ENCODE results near the gene NCAPG2.
A peak's percentile ranks its signal among the peaks of the same experiment; 100 is the strongest.
"Not testable (repeated sequence)": the region's sequence is repeated elsewhere in the genome, so short reads cannot be mapped to it uniquely, and the experiment has no call there.

The NCAPG2 gene

DNA sequence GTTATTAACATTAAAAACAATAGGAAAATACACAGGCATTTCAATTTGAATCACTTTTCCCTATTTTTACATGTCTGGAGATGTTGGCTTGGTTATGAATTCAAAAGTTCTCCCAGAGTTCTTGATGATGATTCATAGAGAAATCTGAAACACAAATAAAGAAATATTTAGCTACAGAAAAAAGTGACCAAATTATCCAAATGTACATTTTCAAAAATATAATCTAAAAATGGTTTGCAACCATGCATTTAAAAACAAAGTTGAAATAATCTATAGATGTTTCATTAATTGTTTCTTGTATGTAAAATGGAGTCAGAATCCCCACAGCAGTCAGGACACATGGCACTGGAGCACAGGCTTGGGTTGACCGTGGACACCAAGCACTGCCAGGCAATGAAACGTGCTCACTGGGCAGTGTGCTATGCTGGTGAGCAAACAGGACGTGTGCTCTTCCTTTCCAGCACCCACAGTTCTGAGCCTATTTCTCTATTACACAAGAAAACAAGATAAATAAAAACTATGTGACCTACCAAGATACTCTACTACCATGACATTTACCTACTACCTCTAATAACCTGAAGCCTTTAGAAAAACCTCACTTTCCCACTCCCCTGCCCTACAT lies 72.9 kb downstream of the NCAPG2 start:
- DNase-seq (no peak), ATAC-seq (no peak)
- Mint-ChIP-seq H3K4me3 (no peak overlapping the region), H3K9me3 (no peaks in the 10 kb centered on the region), H3K4me1 (peaks cover 4% of the 10 kb centered on the region), H3K27me3 (no peaks in the 10 kb centered on the region), H3K36me3 (ENCODE audit: low read depth) (peaks cover 46% of the 10 kb centered on the region), H3K27ac (no peak overlapping the region)

DNA sequence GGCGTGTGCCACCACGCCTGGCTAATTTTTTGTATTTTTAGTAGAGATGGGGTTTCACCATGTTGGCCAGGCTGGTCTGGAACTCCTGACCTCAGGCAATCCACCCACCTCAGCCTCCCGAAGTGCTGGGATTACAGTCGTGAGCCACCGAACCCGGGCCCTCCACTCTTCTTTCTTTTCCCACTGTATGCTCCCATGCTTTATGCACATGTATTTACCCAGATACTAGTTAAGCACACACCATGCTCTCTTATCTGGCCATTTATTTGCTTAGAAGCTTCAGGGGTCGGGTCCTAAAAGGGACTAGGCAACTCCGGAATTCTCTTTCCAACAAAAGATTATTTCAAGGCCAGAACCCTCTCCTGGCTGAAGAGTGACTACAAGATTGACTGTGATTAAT lies 78.3 kb downstream of the NCAPG2 start:
- DNase-seq, H3K4me3 Mint-ChIP-seq, ATAC-seq, H3K4me1 Mint-ChIP-seq, H3K9me3 Mint-ChIP-seq, H3K27me3 Mint-ChIP-seq, H3K27ac Mint-ChIP-seq: not testable (repeated sequence)
- peaks cover 47% of the 10 kb centered on the region for H3K36me3 Mint-ChIP-seq (ENCODE audit: low read depth)

DNA sequence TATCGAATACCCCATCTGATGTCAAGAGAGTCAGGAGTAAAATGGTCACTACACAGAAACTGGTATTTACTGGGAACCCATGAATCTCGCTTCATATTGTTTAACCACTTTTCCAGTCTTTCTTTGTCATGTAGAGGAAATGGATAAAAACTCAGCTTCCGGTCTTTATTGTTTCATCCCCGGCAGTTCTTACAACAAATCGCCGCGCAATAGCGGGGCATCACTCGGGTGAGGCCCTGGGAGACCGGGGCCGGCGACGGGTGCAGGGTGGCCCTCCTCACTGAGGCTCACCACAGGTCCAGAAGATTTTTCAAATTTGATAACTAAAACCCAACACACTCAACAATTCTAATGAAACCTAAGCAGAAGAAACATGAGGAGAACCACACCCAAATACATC lies 81.4 kb downstream of the NCAPG2 start:
- H3K27me3 Mint-ChIP-seq: no peaks in the 10 kb centered on the region
- no peak for ATAC-seq

DNA sequence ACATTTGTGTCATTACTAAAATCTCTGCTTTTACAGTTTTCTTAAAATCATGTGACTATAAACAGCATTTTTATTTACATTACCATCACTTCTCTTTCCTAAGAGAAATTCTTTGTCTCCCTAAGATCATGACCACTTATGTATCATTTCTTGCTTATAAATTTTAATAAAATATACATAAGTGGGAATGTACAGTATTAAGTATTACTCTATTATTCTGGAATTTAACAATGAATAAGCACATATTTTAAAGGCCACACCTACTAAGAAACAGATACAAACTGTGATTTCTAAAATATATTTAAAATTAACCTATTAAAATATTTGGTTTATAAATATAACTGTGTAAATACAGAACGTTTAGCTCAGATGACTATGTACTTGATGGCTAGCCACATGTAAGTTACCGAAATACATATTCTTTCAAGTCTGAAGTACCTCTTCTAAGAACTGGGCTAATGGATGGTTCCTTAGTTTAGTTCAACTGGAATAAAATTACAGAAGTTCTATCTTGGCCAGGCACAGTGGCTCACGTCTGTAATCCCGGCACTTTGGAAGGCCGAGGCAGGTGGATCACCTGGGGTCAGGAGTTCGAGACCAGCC lies 83.7 kb downstream of the NCAPG2 start:
- no peak for ATAC-seq
- H3K36me3 Mint-ChIP-seq (ENCODE audit: low read depth): peaks cover 26% of the 10 kb centered on the region
- no peak overlapping the region for H3K4me3 Mint-ChIP-seq
- no peaks in the 10 kb centered on the region for H3K9me3 Mint-ChIP-seq
- H3K4me1 Mint-ChIP-seq: no peaks in the 10 kb centered on the region
- no peak overlapping the region for H3K27ac Mint-ChIP-seq
- H3K27me3 Mint-ChIP-seq: no peaks in the 10 kb centered on the region
- no peak for DNase-seq

More for the DNA sequence above, 81.4 kb downstream of the NCAPG2 start:
- peaks cover 31% of the 10 kb centered on the region for H3K36me3 Mint-ChIP-seq (ENCODE audit: low read depth)
- H3K27ac Mint-ChIP-seq: no peak overlapping the region
- no peaks in the 10 kb centered on the region for H3K4me1 Mint-ChIP-seq
- H3K4me3 Mint-ChIP-seq: no peak overlapping the region
- DNase-seq: no peak
- H3K9me3 Mint-ChIP-seq: no peaks in the 10 kb centered on the region

DNA sequence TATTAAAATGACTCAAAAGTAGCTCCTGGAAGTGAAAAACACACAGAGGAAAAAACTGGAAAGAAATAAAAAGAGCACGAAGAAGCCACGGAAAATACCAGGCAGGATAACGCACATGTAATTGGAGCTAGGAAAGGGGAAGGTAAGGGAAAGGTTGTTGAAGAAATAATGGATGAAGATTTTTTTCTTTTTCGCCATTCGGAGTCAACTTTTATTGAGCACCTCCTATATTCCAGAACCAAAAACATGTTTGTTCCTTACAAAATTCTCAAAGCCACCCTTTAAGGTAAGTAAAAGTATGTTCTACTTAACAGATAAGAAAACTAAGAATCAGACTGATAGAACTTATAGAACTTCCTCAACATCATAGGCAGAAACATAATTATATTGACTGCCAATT lies 84.2 kb downstream of the NCAPG2 start:
- DNase-seq: no peak
- no peak for ATAC-seq
- no peaks in the 10 kb centered on the region for H3K4me1 Mint-ChIP-seq
- H3K4me3 Mint-ChIP-seq: no peak overlapping the region
- H3K9me3 Mint-ChIP-seq: no peaks in the 10 kb centered on the region
- peaks cover 24% of the 10 kb centered on the region for H3K36me3 Mint-ChIP-seq (ENCODE audit: low read depth)
- no peaks in the 10 kb centered on the region for H3K27me3 Mint-ChIP-seq
- H3K27ac Mint-ChIP-seq: no peak overlapping the region

DNA sequence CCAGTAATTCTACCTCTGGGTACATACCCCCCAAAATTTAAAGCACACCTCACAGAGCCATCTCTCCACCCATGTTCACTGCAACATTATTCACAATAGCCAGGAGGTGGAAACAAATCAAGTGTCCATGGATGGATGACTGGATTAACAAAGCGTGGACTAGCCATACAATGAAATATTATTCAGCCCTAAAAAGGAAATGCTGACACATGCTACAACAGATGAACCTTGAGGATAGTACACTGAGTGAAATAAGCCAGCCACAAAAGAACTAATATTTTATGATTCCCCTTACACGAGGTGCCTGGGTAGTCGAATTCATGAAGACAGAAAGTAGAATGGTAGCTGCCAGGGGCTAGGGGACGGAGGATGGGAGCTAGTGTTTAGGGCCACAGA lies 85.9 kb downstream of the NCAPG2 start:
- H3K4me3 Mint-ChIP-seq: no peak overlapping the region
- ATAC-seq: no peak
- no peaks in the 10 kb centered on the region for H3K9me3 Mint-ChIP-seq
- no peak overlapping the region for H3K27ac Mint-ChIP-seq
- no peaks in the 10 kb centered on the region for H3K4me1 Mint-ChIP-seq
- H3K36me3 Mint-ChIP-seq (ENCODE audit: low read depth): peaks cover 20% of the 10 kb centered on the region
- no peak for DNase-seq
- no peaks in the 10 kb centered on the region for H3K27me3 Mint-ChIP-seq

DNA sequence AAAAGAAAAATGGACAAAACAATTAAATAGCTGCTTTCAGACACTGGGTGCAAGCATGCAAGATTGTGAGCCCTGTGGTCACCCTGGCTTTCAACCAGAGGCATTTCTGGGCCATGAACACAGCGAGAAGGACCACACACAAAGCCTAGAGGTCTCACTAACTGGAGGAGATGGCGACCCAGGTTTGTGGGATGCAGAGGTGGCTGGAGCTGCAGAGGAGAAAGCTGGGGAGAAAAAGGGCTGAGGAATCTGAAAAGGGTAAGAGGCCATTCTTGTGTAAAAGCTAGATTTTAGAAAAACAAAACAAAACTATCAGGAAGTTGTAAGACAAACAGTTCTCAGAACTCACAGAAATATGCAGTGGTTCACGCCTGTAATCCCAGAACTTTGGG lies 86.9 kb downstream of the NCAPG2 start:
- DNase-seq (no peak), ATAC-seq (no peak)
- peaks cover 10% of the 10 kb centered on the region for H3K4me1 Mint-ChIP-seq
- peaks cover 14% of the 10 kb centered on the region for H3K36me3 Mint-ChIP-seq (ENCODE audit: low read depth)
- H3K27ac Mint-ChIP-seq: no peak overlapping the region
- no peak overlapping the region for H3K4me3 Mint-ChIP-seq
- no peaks in the 10 kb centered on the region for H3K27me3 Mint-ChIP-seq
- no peaks in the 10 kb centered on the region for H3K9me3 Mint-ChIP-seq

DNA sequence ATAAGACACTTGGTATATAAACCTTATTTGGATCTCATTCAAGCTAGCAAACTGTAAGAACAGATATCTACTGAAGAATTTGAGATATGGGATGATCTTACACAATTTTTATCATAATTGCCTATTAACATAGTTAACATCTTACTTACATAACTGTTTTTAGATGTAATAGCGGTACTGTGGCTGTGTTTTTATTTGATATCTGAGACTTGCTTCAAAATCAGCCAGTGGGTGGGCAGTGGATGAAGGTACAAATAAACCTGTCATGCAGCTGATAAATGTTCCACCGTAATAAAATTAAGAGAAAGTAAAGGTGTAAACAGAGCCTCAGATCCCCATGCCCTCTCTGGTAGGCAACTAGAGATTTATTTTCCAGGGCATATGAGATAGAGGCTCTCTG lies 88.6 kb downstream of the NCAPG2 start:
- Mint-ChIP-seq H3K9me3 (no peaks in the 10 kb centered on the region), H3K4me1 (peaks cover 16% of the 10 kb centered on the region), H3K27me3 (no peaks in the 10 kb centered on the region), H3K36me3 (ENCODE audit: low read depth) (peaks cover 19% of the 10 kb centered on the region), H3K27ac (no peak overlapping the region), H3K4me3 (no peak overlapping the region)
- no peak for ATAC-seq
- no peak for DNase-seq

DNA sequence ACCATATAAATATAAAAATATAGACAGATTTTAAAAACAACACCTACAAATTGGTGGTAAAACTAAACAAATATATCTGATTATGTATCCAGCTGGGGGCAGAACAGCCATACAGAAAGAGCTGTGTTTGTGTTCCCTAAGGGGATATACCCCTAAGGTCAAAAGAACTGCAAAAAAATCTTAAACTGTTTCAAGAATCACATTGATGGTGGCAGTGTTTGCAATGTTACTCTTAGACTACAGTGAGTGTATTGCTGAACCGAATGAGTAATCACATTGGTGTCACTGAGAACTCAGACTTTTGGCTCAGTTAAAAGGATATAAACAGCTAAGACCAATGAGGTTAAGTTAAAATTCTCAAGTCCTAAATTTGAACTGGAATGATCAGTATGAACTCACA lies 89.9 kb downstream of the NCAPG2 start:
- Mint-ChIP-seq H3K4me1 (peaks cover 16% of the 10 kb centered on the region), H3K36me3 (ENCODE audit: low read depth) (peaks cover 21% of the 10 kb centered on the region), H3K27me3 (no peaks in the 10 kb centered on the region), H3K4me3 (no peak overlapping the region), H3K27ac (no peak overlapping the region), H3K9me3 (no peaks in the 10 kb centered on the region)
- DNase-seq (no peak), ATAC-seq (no peak)

DNA sequence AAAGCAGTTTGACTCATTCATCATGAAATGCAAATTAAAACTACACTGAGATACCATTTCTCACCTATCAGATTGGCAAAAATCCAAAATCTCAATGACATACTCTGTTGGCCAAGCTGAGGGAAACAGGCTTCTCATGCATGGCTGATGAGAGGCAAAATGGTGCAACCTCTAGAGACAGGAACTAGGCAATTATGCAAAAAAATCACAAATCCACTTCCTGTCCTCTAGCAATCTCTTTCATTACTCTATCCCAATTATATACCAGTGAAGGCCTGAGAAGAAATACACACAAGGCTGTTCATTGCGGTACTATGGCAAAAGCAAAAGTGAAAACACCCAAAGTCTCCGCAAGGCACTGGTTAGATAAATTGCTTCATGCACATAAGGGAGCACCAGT lies 91.1 kb downstream of the NCAPG2 start:
- peaks cover 16% of the 10 kb centered on the region for H3K4me1 Mint-ChIP-seq
- no peak overlapping the region for H3K4me3 Mint-ChIP-seq
- no peaks in the 10 kb centered on the region for H3K9me3 Mint-ChIP-seq
- H3K36me3 Mint-ChIP-seq (ENCODE audit: low read depth): peaks cover 17% of the 10 kb centered on the region
- ATAC-seq (peak; percentile 54), DNase-seq (no peak)
- H3K27me3 Mint-ChIP-seq: no peaks in the 10 kb centered on the region
- H3K27ac Mint-ChIP-seq: no peak overlapping the region

DNA sequence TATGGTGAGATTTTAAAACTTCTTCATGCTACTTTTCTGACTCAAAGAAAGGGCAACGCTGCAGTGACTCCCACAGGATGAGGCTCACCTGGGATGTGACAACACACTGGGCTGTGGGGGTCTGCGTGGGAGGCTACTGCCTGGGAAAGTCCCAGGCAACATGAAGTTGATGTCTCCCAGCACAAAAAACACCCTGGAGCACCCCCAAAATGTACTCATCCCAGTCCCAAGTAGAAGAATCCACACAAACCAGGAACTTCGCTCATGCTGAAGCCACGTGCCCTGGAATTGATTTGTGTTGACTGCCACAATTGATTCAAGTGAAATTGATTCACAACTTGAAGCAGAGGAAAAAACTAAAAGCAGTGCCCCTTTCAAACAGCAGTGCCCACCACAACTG lies 92.1 kb downstream of the NCAPG2 start:
- ATAC-seq (no peak), DNase-seq (no peak)
- no peaks in the 10 kb centered on the region for H3K9me3 Mint-ChIP-seq
- H3K27me3 Mint-ChIP-seq: no peaks in the 10 kb centered on the region
- peaks cover 16% of the 10 kb centered on the region for H3K4me1 Mint-ChIP-seq
- peak overlapping the region; percentile 11 for H3K27ac Mint-ChIP-seq
- peaks cover 21% of the 10 kb centered on the region for H3K36me3 Mint-ChIP-seq (ENCODE audit: low read depth)
- H3K4me3 Mint-ChIP-seq: no peak overlapping the region

DNA sequence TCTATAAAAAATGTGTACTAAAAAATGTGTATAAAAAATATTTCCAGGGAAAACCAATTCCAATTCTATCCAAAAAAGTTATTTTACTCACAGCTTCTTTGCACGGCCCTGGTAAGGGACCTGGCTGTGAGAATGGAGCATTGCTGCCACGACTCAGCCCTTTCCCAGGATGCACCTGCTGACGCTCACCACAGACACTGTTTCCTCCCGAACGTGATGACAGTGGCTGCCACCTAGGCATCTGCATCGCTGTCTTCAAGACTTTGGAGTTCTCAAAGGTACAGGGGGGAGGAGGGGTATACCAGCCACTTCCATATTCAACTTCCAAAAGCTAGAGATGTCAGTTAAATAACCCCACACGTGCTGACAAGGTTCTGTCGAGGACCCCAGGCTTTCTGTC lies 93.1 kb downstream of the NCAPG2 start:
- Mint-ChIP-seq H3K27me3 (no peaks in the 10 kb centered on the region), H3K36me3 (ENCODE audit: low read depth) (peaks cover 20% of the 10 kb centered on the region), H3K4me3 (no peak overlapping the region), H3K27ac (no peak overlapping the region), H3K9me3 (no peaks in the 10 kb centered on the region), H3K4me1 (peaks cover 16% of the 10 kb centered on the region)
- ATAC-seq (no peak), DNase-seq (no peak)

DNA sequence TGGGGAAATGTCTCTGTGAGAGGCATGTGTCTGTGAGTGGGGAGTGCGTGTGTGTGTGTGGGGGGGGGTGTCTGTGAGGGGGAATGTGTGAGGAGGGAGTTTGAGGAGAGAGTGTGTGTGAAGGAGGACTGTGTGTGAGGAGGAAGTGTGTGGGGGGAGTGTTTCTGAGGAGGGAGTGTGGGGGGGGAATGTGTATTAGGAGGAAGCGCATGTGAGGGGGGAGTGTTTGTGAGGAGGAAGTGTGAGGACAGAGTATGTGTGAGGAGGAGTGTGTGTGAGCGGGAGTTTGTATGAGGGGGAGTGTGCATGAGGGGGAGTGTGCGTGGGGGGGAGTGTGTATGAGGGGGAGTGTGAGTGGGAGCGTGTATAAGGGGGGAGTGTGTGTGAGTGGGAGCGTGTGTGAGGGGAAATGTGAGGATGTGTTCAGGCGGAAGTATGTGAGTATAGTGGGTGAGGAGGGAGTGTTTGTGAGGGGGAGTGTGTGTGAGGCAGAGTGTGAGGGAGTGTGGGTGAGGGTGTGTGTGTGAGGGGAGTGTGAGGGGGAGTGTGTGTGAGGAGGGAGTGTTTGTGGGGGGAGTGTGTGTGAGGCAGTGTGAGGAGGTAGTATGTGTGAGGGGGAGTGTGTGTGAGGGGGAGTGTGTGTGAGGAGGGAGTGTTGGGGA lies 95.2 kb downstream of the NCAPG2 start:
- Mint-ChIP-seq H3K36me3 (ENCODE audit: low read depth) (peaks cover 15% of the 10 kb centered on the region), H3K27ac (no peak overlapping the region), H3K9me3 (no peaks in the 10 kb centered on the region), H3K4me3 (no peak overlapping the region), H3K27me3 (no peaks in the 10 kb centered on the region), H3K4me1 (peaks cover 16% of the 10 kb centered on the region)
- DNase-seq (no peak), ATAC-seq (no peak)

DNA sequence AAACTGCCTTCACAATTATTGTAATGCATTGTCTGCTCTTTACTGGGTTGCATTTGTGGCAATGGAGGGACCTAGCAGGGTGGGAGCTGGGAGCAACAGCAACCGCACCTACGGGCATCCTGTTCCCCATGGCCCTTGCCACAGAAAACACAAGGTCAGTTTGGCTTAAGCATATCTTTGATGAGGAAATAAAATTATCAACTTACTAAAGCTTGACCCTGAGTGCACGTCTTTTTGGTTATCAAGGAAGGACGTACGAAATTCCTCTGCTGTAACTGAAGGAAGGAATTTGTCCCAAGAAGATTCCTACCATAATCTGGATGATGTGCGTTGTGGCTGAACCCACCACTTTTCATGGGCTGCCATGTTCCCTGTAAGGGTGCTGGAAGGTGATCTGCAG lies 97.0 kb downstream of the NCAPG2 start:
- H3K36me3 Mint-ChIP-seq (ENCODE audit: low read depth): peaks cover 15% of the 10 kb centered on the region
- peaks cover 5% of the 10 kb centered on the region for H3K4me1 Mint-ChIP-seq
- no peaks in the 10 kb centered on the region for H3K9me3 Mint-ChIP-seq
- H3K4me3 Mint-ChIP-seq: no peak overlapping the region
- no peak overlapping the region for H3K27ac Mint-ChIP-seq
- no peak for DNase-seq
- ATAC-seq: no peak
- H3K27me3 Mint-ChIP-seq: no peaks in the 10 kb centered on the region

DNA sequence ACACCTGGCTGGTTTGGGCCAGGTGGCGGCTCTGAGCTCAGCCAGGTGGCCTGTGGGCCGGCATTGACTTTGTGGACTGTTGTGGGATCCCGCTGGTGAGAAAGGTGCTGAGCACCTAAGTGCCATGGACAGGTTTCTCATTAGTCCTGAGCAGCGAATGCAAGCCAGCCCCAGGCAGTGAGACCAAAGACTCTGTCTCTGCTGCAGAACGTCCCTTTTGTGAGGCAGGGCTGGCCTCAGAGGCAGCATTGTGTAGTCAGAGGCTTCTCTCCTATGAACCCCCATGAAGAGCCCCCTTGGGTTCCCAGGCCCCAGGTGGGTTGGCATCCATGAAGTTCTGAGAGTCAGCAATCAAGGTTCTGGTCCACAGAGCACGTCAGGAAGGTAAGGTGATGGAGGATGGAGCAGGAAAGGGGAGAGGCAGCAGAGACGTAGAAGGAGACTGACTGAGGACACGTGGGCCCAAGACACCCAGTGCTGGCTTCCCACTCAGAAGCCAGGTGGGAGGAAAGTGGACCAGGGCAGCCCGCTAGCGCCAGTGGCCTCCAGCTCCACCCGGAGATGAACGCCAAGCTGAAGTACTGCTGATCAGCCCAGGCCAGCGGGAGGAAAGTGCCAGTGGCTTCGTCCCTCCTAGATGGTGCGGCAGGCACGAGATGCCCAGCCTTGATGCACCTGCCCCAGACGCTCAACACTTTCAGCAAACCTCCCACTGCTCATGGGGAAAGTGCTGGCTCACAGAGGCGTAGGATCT lies 97.8 kb downstream of the NCAPG2 start:
- Mint-ChIP-seq H3K27ac (no peak overlapping the region), H3K4me1 (no peaks in the 10 kb centered on the region), H3K27me3 (no peaks in the 10 kb centered on the region), H3K4me3 (no peak overlapping the region), H3K36me3 (ENCODE audit: low read depth) (peaks cover 15% of the 10 kb centered on the region), H3K9me3 (no peaks in the 10 kb centered on the region)
- no peak for DNase-seq
- ATAC-seq: no peak

Measured in activated naive CD8-positive, alpha-beta T cell treated with anti-CD3 and anti-CD28 coated beads, Interleukin-2, amount 50 U/mL, for 24 hours (primary cell).